ENCODE data around the gene DNM3.
A peak's percentile ranks its signal among the peaks of the same experiment; 100 is the strongest.

Gene DNM3

DNA sequence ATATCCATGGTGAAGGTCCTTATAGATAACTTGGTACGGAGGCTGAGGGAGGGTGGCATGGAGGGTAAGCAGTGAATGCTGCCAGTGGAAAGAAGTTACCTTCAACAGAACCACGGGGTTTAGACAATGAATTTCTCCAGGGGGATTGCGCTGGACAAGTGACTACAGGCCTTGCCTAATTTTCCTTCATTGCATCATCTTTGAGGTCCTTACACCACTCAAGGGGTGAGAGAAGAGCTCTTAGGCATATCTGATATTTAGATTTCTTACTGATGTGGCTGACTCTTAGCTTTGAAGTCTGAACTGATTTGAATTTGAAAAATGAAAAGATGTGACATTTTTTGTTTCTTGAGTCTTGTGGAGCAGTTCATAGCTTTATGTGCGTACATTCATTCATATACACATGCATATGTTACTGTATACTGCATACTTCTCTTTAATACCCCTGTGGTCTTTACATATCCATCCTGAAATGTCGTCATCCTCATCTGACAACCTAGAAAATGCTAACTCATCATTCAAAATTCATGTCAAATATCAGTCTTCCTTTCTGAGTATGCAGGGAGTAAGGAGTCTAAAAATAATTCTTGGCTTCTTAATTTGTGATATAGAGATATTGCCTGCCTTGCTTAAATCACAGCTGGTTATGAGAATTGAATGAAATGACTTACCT lies 63.6 kb downstream of the DNM3 start:
- Mint-ChIP-seq H3K27me3 (ENCODE audit: low read depth) (no peaks in the 10 kb centered on the region), H3K4me3 (no peak overlapping the region), H3K4me1 (no peaks in the 10 kb centered on the region)

GRCh38 chr1:171909711-171910110 lies 68.4 kb downstream of the DNM3 start:
- Mint-ChIP-seq H3K4me1 (peaks cover 8% of the 10 kb centered on the region), H3K27me3 (ENCODE audit: low read depth) (no peaks in the 10 kb centered on the region), H3K36me3 (ENCODE audit: low read depth) (no peaks in the 10 kb centered on the region), H3K27ac (no peak overlapping the region), H3K4me3 (no peak overlapping the region), H3K9me3 (no peaks in the 10 kb centered on the region)
- TF ChIP-seq CTCF (IDR thresholded peaks at IDR 0.05; ENCODE audit: unreplicated experiment in 3 of 3): no peak

More for the DNA sequence above, 63.6 kb downstream of the DNM3 start:
- H3K9me3 Mint-ChIP-seq: no peaks in the 10 kb centered on the region
- TF ChIP-seq CTCF (IDR thresholded peaks at IDR 0.05; ENCODE audit: unreplicated experiment in 3 of 3): no peak
- no peak overlapping the region for H3K27ac Mint-ChIP-seq
- H3K36me3 Mint-ChIP-seq (ENCODE audit: low read depth): no peaks in the 10 kb centered on the region

DNA sequence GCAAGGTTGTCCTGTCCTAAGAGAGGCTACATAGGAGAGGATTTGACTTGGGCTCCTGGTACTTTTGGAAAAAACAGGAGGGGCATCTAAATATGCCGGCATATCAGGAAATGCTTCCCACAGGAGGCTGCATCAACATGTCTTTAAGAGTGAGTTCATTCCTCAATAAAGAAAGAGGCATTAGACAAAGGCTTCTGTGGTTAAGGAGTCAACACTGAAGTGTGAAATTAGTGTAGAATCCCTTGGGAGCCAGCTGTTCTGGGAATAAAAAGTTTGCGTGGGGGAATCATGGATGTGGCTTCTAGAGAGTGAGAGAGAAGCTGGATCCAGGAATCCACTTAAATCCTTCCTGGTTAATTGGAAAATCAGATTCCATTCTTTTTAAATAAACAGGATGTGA lies 69.5 kb downstream of the DNM3 start:
- no peak for TF ChIP-seq CTCF (IDR thresholded peaks at IDR 0.05; ENCODE audit: unreplicated experiment in 3 of 3)
- no peaks in the 10 kb centered on the region for H3K9me3 Mint-ChIP-seq

DNA sequence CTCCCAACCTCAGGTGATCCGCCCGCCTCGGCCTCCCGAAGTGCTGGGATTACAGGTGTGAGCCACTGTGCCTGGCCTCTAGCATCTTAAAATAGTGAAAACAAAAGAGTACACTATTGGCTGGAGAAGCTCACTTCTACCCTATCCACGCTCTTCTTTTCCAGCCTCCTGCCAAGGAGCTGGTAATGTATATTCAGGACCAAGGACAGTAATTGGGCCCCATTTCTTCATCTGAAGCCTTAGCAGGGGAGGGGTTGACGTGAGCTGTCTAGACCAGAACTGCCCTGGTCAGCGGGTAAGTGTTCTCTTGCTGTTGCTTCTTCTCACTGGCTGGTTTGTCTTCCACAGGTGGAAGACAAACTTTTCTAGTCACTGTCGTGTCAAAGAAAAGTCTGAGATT lies 70.2 kb downstream of the DNM3 start:
- no peaks in the 10 kb centered on the region for H3K9me3 Mint-ChIP-seq
- no peak overlapping the region for H3K27ac Mint-ChIP-seq
- TF ChIP-seq CTCF (IDR thresholded peaks at IDR 0.05; ENCODE audit: unreplicated experiment in 3 of 3): no peak
- H3K36me3 Mint-ChIP-seq (ENCODE audit: low read depth): no peaks in the 10 kb centered on the region
- H3K27me3 Mint-ChIP-seq (ENCODE audit: low read depth): no peaks in the 10 kb centered on the region
- peaks cover 8% of the 10 kb centered on the region for H3K4me1 Mint-ChIP-seq
- H3K4me3 Mint-ChIP-seq: no peak overlapping the region

More for the DNA sequence above, 69.5 kb downstream of the DNM3 start:
- Mint-ChIP-seq H3K36me3 (ENCODE audit: low read depth) (no peaks in the 10 kb centered on the region), H3K27me3 (ENCODE audit: low read depth) (no peaks in the 10 kb centered on the region), H3K4me1 (peaks cover 8% of the 10 kb centered on the region), H3K4me3 (no peak overlapping the region), H3K27ac (no peak overlapping the region)

GRCh38 chr1:171912509-171913175 lies 71.3 kb downstream of the DNM3 start:
- no peak for TF ChIP-seq CTCF (IDR thresholded peaks at IDR 0.05; ENCODE audit: unreplicated experiment in 3 of 3)
- Mint-ChIP-seq H3K36me3 (ENCODE audit: low read depth) (no peaks in the 10 kb centered on the region), H3K4me3 (no peak overlapping the region), H3K27me3 (ENCODE audit: low read depth) (no peaks in the 10 kb centered on the region), H3K27ac (peak overlapping the region; percentile 21 to 80 (median 75)), H3K4me1 (peaks cover 8% of the 10 kb centered on the region), H3K9me3 (no peaks in the 10 kb centered on the region)

DNA sequence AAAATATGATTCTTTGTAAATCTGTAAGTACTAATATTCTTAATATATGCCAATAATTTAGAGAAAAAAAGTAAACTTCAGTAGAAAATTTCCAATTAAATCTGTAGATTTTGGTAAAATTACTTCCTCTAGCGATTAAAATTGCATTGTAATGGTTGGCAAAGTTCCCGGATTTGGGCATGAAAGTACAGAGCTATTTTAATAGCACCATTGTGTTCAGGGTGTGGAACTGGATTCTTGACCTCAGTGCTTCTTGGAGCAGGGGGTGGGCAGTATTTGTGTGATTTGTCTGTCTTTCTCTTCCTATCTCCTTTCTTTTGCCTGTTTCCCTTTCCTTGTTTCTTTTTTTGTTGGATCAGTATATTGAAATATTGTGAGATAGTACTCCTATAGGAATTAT lies 72.1 kb downstream of the DNM3 start:
- Mint-ChIP-seq H3K4me3 (no peak overlapping the region), H3K9me3 (no peaks in the 10 kb centered on the region), H3K27me3 (ENCODE audit: low read depth) (no peaks in the 10 kb centered on the region), H3K27ac (peak overlapping the region in 2 of 3 experiments; percentile 59 to 75), H3K4me1 (peaks cover 8% of the 10 kb centered on the region), H3K36me3 (ENCODE audit: low read depth) (no peaks in the 10 kb centered on the region)
- no peak for TF ChIP-seq CTCF (IDR thresholded peaks at IDR 0.05; ENCODE audit: unreplicated experiment in 3 of 3)
